GM12891 (cell line): Measurements from ENCODE around the gene WWC2.

ENCODE experiments used
- DNase-seq: peaks from one replicate; pipeline ENCODE4 v3.0.0; 2011; ENCODE audit warnings: low spot score; ENCODE audit not compliant: insufficient read length
- FAIRE-seq: peaks from 2 replicates; lab custom pipeline; 2011; peaks lifted over from hg19 to GRCh38; lab: Jason Lieb, UNC
- PAX5 ChIP-seq: IDR thresholded peaks from 2 replicates; pipeline ENCODE4 v1.6.1; 2011; ENCODE audit warnings: low read length, moderate library complexity, mild to moderate bottlenecking; ENCODE audit not compliant: insufficient read depth, severe bottlenecking
- POLR2A ChIP-seq: IDR thresholded peaks from 2 replicates; pipeline ENCODE4 v1.6.1; 2011; ENCODE audit warnings: low read depth, low read length, control low read depth
- POLR2AphosphoS5 ChIP-seq: IDR thresholded peaks from 2 replicates; pipeline ENCODE4 v1.6.1; 2011; ENCODE audit warnings: low read depth, low read length, control low read depth
- POU2F2 ChIP-seq: IDR thresholded peaks from 2 replicates; pipeline ENCODE4 v1.6.1; 2011; ENCODE audit warnings: low read depth, mild to moderate bottlenecking, control low read depth, low read length, moderate library complexity
- SPI1 ChIP-seq: IDR thresholded peaks from 2 replicates; pipeline ENCODE4 v1.6.1; 2011; ENCODE audit warnings: low read depth, low read length, control low read depth
- TAF1 ChIP-seq: IDR thresholded peaks from 2 replicates; pipeline ENCODE4 v1.6.1; 2011; ENCODE audit warnings: low read depth, low read length, control low read depth

Gene WWC2

GRCh38 chr4:183300655-183301054 lies 201.6 kb downstream of the WWC2 start:
- FAIRE-seq (no peak), DNase-seq (no peak)
- TF ChIP-seq SPI1 (no peak), POLR2A (no peak), TAF1 (no peak), POU2F2 (no peak), PAX5 (no peak), POLR2AphosphoS5 (no peak)

- no peak for TF ChIP-seq POU2F2
- TF ChIP-seq POLR2A = no peak
- no peak for TF ChIP-seq POLR2AphosphoS5
- TF ChIP-seq SPI1 = no peak
- DNase-seq = no peak
- no peak for FAIRE-seq
Observed at GRCh38 chr4:183303301-183303700, 204.2 kb downstream of the WWC2 start.

GRCh38 chr4:183304067-183304466 lies 205.0 kb downstream of the WWC2 start:
- TF ChIP-seq POLR2AphosphoS5 (no peak), SPI1 (no peak), TAF1 (no peak), POU2F2 (no peak), POLR2A (no peak), PAX5 (no peak)
- DNase-seq = no peak
- no peak for FAIRE-seq

GRCh38 chr4:183304538-183304937 lies 205.5 kb downstream of the WWC2 start:
- TF ChIP-seq PAX5 = no peak
- TF ChIP-seq POLR2AphosphoS5 = no peak
- TF ChIP-seq POLR2A = no peak
- TF ChIP-seq SPI1 = no peak
- TF ChIP-seq POU2F2 = no peak
- TF ChIP-seq TAF1 = no peak
- FAIRE-seq (no peak), DNase-seq (no peak)

- DNase-seq (no peak), FAIRE-seq (no peak)
- TF ChIP-seq POU2F2 (no peak), TAF1 (no peak), PAX5 (no peak), SPI1 (no peak), POLR2AphosphoS5 (no peak), POLR2A (no peak)
Observed at GRCh38 chr4:183306811-183307210, 207.8 kb downstream of the WWC2 start.

- DNase-seq = no peak
- FAIRE-seq = no peak
- TF ChIP-seq SPI1 = no peak
- TF ChIP-seq POLR2A = no peak
Observed at GRCh38 chr4:183312841-183313240, 213.8 kb downstream of the WWC2 start.

GRCh38 chr4:183314336-183314735 lies 215.3 kb downstream of the WWC2 start:
- DNase-seq = no peak
- TF ChIP-seq SPI1 = no peak
- TF ChIP-seq POU2F2 = no peak
- TF ChIP-seq POLR2AphosphoS5 = no peak
- no peak for TF ChIP-seq TAF1
- no peak for TF ChIP-seq POLR2A
- TF ChIP-seq PAX5 = no peak
- no peak for FAIRE-seq

GRCh38 chr4:183314806-183315205 lies 215.7 kb downstream of the WWC2 start:
- FAIRE-seq = no peak
- TF ChIP-seq POLR2A (no peak), SPI1 (no peak), TAF1 (no peak), POU2F2 (no peak), PAX5 (no peak), POLR2AphosphoS5 (no peak)

GRCh38 chr4:183318656-183319055 lies 219.6 kb downstream of the WWC2 start:
- TF ChIP-seq PAX5 (no peak), POLR2AphosphoS5 (no peak), POU2F2 (no peak), SPI1 (no peak), POLR2A (no peak), TAF1 (no peak)
- no peak for FAIRE-seq
- DNase-seq = no peak

More at GRCh38 chr4:183314806-183315205, 215.7 kb downstream of the WWC2 start:
- no peak for DNase-seq

- no peak for DNase-seq
- TF ChIP-seq POU2F2 = no peak
- TF ChIP-seq POLR2AphosphoS5 = no peak
- TF ChIP-seq SPI1 = no peak
- TF ChIP-seq TAF1 = no peak
- no peak for TF ChIP-seq POLR2A
- no peak for TF ChIP-seq PAX5
- FAIRE-seq = no peak
Observed at GRCh38 chr4:183320211-183321059, 221.4 kb downstream of the WWC2 start, which contains the start of gene CLDN22. TSS of gene CLDN22 (minus strand) at chr4:183320276. CDS start at chr4:183320218, 58 bp downstream.

- TF ChIP-seq POLR2A (no peak), POLR2AphosphoS5 (no peak), SPI1 (no peak), PAX5 (no peak), POU2F2 (no peak), TAF1 (no peak)
- FAIRE-seq (no peak), DNase-seq (no peak)
Observed at GRCh38 chr4:183321079-183321478, 222.0 kb downstream of the WWC2 start.
